ENCODE data around the gene HNRNPDL.

HNRNPDL gene

GRCh38 chr4:82373486-82373815 is 56.8 kb downstream of the HNRNPDL start:
- no peak for DNase-seq (ENCODE audit: low read depth in 1 of 2, low spot score in 1 of 2)
- H3K27me3 ChIP-seq (ENCODE audit: insufficient read depth, poor library complexity, severe bottlenecking) = no peaks in the 10 kb centered on the region
- peak overlapping the region; percentile 85 for H3K4me3 ChIP-seq (replicated peaks; ENCODE audit: insufficient read depth, low read length)
- H3K27ac ChIP-seq (replicated peaks) = peak overlapping the region; percentile 99
- TF ChIP-seq CTCF (IDR thresholded peaks at IDR 0.05; ENCODE audit: insufficient read depth, low read length) = no peak
- TF ChIP-seq REST (IDR thresholded peaks at IDR 0.05; ENCODE audit: insufficient replicate concordance, low read depth) = no peak
- TF ChIP-seq POLR2AphosphoS5 (IDR thresholded peaks at IDR 0.05; ENCODE audit: low read depth) = peak; percentile 14; the same call in 1 of the 2 replicates
- no peak for TF ChIP-seq GABPA (IDR thresholded peaks at IDR 0.05; ENCODE audit: low read depth)

Data from HL-60 (cell line).